Brain pericyte (primary cell): ENCODE measurements around the gene ADGRL4.
"Not testable (repeated sequence)": the region's sequence is repeated elsewhere in the genome, so short reads cannot be mapped to it uniquely, and the experiment has no call there.

Experiments
- DNase-seq: peaks from one replicate; pipeline ENCODE4 v3.0.0-alpha.2; 2012; ENCODE audit warnings: low read depth, low spot score

Gene ADGRL4

GRCh38 chr1:79006564-79006963 lies at the start of gene ADGRL4:
TSS of gene ADGRL4 (minus strand) at chr1:79006730. CDS start at chr1:79006654, 76 bp downstream.
- DNase-seq, result no peak

GRCh38 chr1:79055856-79056255 lies 49.3 kb upstream of the ADGRL4 start:
- no peak for DNase-seq

GRCh38 chr1:79052829-79053449 lies 46.4 kb upstream of the ADGRL4 start:
- DNase-seq, result no peak

- peak; percentile 79 for DNase-seq
Observed at GRCh38 chr1:79044974-79045650, 38.6 kb upstream of the ADGRL4 start.

GRCh38 chr1:79043506-79043905 lies 37.0 kb upstream of the ADGRL4 start:
- no peak for DNase-seq

GRCh38 chr1:79042539-79042938 lies 36.0 kb upstream of the ADGRL4 start:
- no peak for DNase-seq

GRCh38 chr1:79042117-79042516 lies 35.6 kb upstream of the ADGRL4 start:
- no peak for DNase-seq

GRCh38 chr1:79041666-79042065 lies 35.1 kb upstream of the ADGRL4 start:
- DNase-seq, result no peak

- no peak for DNase-seq
Observed at GRCh38 chr1:79040424-79041082, 34.0 kb upstream of the ADGRL4 start.

GRCh38 chr1:79037085-79037484 lies 30.6 kb upstream of the ADGRL4 start:
- no peak for DNase-seq

- DNase-seq, result no peak
Observed at GRCh38 chr1:79012500-79012899, 6.0 kb upstream of the ADGRL4 start.

- DNase-seq, result no peak
Observed at GRCh38 chr1:79010589-79010988, 4.1 kb upstream of the ADGRL4 start.

GRCh38 chr1:79005945-79006344 lies 585 bp downstream of the ADGRL4 start:
- no peak for DNase-seq

GRCh38 chr1:79004916-79005315 lies 1.6 kb downstream of the ADGRL4 start:
- no peak for DNase-seq

GRCh38 chr1:78996791-78997190 lies 9.7 kb downstream of the ADGRL4 start:
- no peak for DNase-seq

- no peak for DNase-seq
Observed at GRCh38 chr1:78987042-78987441, 19.5 kb downstream of the ADGRL4 start.

- no peak for DNase-seq
Observed at GRCh38 chr1:78980511-78980910, 26.0 kb downstream of the ADGRL4 start.

- DNase-seq, result no peak
Observed at GRCh38 chr1:78972723-78973122, 33.8 kb downstream of the ADGRL4 start.

- DNase-seq, result not testable (repeated sequence)
Observed at GRCh38 chr1:78967091-78967490, 39.4 kb downstream of the ADGRL4 start.

GRCh38 chr1:78958711-78959110 lies 47.8 kb downstream of the ADGRL4 start:
- DNase-seq, result no peak

- DNase-seq, result no peak
Observed at GRCh38 chr1:78950826-78951225, 55.7 kb downstream of the ADGRL4 start.

- DNase-seq, result no peak
Observed at GRCh38 chr1:78949227-78949626, 57.3 kb downstream of the ADGRL4 start.

- no peak for DNase-seq
Observed at GRCh38 chr1:78919150-78919549, 87.4 kb downstream of the ADGRL4 start.
